ENCODE data around the gene MDC1.
"Not testable (repeated sequence)": the region's sequence is repeated elsewhere in the genome, so short reads cannot be mapped to it uniquely, and the experiment has no call there.

Gene MDC1

DNA sequence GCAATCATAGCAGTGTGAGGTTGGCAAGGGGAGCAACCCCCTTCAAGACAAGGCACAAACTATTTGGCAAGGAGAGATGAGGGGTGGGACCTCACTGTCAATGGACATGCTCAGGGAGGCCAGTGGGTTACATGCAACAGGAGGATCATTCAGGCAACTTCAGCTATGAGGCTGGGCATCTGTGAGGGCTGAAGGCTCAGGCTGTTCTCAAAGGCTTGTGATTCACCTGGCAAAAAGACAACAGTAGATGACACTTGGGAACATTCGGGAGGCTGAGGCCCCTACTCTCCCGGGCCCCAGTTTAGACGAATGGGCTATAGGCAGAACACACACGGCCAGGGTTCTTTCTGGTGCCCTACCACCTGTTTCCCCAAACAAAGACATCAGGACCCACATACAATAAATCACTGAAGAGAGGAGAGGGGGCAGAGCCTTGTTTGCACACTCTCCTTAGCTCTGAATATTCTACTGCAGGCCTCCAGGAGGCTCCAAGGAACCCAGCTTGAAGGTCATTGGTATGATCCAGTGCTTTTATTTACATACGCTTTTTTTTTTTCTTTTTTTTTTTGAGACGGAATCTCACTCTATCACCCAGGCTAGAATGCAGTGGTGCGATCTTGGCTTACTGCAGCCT lies 11.0 kb upstream of the MDC1 start:
- Histone ChIP-seq H3K9ac (ENCODE audit: low read length) (no peak overlapping the region), H3K4me3 (ENCODE audit: low read depth in 1 of 2, low read length in 2 of 2) (no peak overlapping the region), H3K27me3 (ENCODE audit: control insufficient read depth in 1 of 2, insufficient read depth in 2 of 2, low read length in 2 of 2) (no peaks in the 10 kb centered on the region), H3K4me1 (ENCODE audit: insufficient read depth, low read length) (peaks cover 13% of the 10 kb centered on the region), H3K9me3 (ENCODE audit: low read length) (no peaks in the 10 kb centered on the region), H3K27ac (ENCODE audit: low read depth, low read length) (peak overlapping the region; percentile 41), H3K36me3 (ENCODE audit: insufficient read depth, low read length) (peaks cover 85% of the 10 kb centered on the region)

DNA sequence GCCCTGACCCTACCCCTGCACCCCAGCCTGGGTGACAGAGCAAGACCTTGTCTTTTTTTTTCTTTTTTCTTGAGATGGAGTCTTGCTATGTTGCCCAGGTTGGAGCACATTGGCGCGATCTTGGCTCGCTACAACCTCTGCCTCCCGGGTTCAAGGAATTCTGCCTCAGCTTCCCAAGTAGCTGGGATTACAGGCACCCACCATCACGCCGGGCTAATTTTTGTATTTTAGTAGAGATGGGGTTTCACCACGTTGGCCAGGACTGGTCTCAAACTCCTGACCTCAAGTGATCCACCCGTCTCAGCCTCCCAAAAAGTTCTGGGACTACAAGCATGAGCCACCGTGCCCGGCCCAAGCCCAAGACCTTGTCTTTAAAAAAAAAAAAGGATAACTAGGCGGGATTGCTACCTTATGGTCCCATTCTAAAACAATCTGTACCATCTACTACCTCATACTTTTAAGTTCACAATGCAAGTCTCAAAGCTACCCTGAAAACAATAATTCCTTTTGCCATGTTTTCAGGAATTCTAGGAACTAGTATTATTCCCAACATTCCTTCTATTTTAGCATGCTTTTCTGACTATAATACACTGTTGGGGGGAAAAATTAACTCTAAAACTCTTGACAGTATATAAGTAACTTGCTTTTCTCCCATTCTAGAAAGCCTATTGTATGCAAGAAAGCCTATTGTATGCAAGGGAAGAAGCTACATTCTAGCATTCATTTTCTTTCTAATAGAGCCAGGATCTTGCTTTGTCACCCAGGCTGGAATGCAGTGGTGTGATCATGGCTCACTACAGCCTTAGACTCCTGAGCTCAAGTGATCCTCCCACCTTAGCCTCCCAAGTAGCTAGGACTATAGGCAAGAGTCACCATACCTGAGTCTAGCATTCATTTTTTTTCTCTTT lies 9.7 kb upstream of the MDC1 start:
- Histone ChIP-seq H3K4me3 (ENCODE audit: low read depth in 1 of 2, low read length in 2 of 2) (no peak overlapping the region), H3K27me3 (ENCODE audit: control insufficient read depth in 1 of 2, insufficient read depth in 2 of 2, low read length in 2 of 2) (no peaks in the 10 kb centered on the region), H3K36me3 (ENCODE audit: insufficient read depth, low read length) (peaks cover 76% of the 10 kb centered on the region), H3K9me3 (ENCODE audit: low read length) (no peaks in the 10 kb centered on the region), H3K27ac (ENCODE audit: low read depth, low read length) (no peak overlapping the region), H3K4me1 (ENCODE audit: insufficient read depth, low read length) (peaks cover 22% of the 10 kb centered on the region), H3K9ac (ENCODE audit: low read length) (no peak overlapping the region)

DNA sequence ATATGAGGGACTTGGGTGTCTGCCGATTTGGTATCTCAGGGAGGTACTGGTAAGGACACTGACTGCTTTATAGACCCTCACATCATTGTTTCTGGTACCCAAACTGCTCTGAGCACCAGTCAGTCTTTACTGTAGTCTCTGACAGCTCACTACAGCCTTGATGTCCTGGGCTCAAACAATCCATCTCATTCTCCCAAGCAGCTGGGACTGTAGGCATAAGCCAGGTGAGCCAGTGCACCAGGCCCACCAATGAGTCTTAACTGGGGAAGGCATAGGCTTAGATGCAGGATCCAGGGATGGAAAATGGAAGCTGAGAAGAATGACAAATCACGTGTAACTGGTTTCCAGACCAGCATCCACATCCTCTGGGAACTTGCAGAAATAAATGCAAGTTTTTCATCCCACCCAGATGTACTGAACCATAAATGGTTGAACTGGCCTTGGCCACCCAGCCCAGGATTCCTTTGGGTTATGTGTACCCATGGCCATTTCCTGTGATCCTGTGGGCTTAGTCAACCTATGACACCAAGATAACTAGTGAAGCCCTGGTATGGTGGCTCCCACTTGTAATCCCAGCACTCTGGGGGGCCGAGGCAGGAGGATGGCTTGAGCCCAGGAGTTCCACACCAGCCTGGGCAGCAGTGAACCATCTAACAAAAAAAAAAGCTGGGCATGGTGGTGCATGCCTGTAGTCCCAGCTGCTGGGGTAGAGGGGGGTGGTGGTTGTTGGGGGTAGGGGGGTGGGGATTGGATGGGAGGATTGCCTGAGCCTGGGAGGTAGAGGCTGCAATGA lies 8.8 kb upstream of the MDC1 start:
- no peak overlapping the region for H3K9ac ChIP-seq (ENCODE audit: low read length)
- no peaks in the 10 kb centered on the region for H3K9me3 ChIP-seq (ENCODE audit: low read length)
- no peaks in the 10 kb centered on the region for H3K27me3 ChIP-seq (ENCODE audit: control insufficient read depth in 1 of 2, insufficient read depth in 2 of 2, low read length in 2 of 2)
- H3K36me3 ChIP-seq (ENCODE audit: insufficient read depth, low read length): peaks cover 70% of the 10 kb centered on the region
- H3K27ac ChIP-seq (ENCODE audit: low read depth, low read length): no peak overlapping the region
- no peak overlapping the region for H3K4me3 ChIP-seq (ENCODE audit: low read depth in 1 of 2, low read length in 2 of 2)
- peaks cover 21% of the 10 kb centered on the region for H3K4me1 ChIP-seq (ENCODE audit: insufficient read depth, low read length)

DNA sequence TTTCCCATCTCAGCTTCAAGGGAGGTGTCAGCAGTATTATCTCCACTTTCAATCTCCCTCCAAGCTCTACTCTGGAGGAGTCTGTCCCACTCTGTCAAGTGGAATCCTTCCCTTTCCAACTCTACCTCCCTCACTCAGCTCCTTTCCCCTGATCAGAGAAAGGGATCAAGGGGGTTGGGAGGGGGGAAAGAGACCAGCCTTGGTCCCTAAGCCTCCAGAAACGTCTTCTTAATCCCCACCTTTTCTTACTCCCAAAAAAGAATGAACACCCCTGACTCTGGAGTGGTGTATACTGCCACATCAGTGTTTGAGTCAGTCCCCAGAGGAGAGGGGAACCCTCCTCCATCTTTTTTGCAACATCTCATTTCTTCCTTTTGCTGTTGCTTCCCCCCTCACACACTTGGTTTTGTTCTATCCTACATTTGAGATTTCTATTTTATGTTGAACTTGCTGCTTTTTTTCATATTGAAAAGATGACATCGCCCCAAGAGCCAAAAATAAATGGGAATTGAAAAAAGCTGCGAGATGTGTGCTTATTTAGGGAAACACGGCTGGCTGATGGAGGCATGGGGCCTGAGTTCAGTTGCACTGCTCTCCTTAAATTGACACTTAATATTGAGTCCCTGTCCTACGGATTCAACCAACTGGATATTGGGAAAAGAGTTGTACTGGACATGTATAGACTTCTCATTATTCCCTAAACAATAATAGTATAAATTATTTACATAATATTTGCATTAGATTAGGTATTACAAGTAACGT lies 8.0 kb upstream of the MDC1 start:
- no peaks in the 10 kb centered on the region for H3K9me3 ChIP-seq (ENCODE audit: low read length)
- H3K4me3 ChIP-seq (ENCODE audit: low read depth in 1 of 2, low read length in 2 of 2): no peak overlapping the region
- no peak overlapping the region for H3K9ac ChIP-seq (ENCODE audit: low read length)
- H3K36me3 ChIP-seq (ENCODE audit: insufficient read depth, low read length): peaks cover 61% of the 10 kb centered on the region
- peaks cover 15% of the 10 kb centered on the region for H3K4me1 ChIP-seq (ENCODE audit: insufficient read depth, low read length)
- H3K27me3 ChIP-seq (ENCODE audit: control insufficient read depth in 1 of 2, insufficient read depth in 2 of 2, low read length in 2 of 2): no peaks in the 10 kb centered on the region
- H3K27ac ChIP-seq (ENCODE audit: low read depth, low read length): no peak overlapping the region

DNA sequence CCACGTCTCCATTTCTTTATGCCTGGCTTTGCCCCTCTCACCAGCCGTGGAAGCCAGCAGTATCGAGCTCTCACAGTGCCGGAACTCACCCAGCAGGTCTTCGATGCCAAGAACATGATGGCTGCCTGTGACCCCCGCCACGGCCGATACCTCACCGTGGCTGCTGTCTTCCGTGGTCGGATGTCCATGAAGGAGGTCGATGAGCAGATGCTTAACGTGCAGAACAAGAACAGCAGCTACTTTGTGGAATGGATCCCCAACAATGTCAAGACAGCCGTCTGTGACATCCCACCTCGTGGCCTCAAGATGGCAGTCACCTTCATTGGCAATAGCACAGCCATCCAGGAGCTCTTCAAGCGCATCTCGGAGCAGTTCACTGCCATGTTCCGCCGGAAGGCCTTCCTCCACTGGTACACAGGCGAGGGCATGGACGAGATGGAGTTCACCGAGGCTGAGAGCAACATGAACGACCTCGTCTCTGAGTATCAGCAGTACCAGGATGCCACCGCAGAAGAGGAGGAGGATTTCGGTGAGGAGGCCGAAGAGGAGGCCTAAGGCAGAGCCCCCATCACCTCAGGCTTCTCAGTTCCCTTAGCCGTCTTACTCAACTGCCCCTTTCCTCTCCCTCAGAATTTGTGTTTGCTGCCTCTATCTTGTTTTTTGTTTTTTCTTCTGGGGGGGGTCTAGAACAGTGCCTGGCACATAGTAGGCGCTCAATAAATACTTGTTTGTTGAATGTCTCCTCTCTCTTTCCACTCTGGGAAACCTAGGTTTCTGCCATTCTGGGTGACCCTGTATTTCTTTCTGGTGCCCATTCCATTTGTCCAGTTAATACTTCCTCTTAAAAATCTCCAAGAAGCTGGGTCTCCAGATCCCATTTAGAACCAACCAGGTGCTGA lies 7.0 kb upstream of the MDC1 start:
- H3K27me3 ChIP-seq (ENCODE audit: control insufficient read depth in 1 of 2, insufficient read depth in 2 of 2, low read length in 2 of 2); H3K9ac ChIP-seq (ENCODE audit: low read length); H3K27ac ChIP-seq (ENCODE audit: low read depth, low read length); H3K9me3 ChIP-seq (ENCODE audit: low read length); H3K4me3 ChIP-seq (ENCODE audit: low read depth in 1 of 2, low read length in 2 of 2): not testable (repeated sequence)
- H3K4me1 ChIP-seq (ENCODE audit: insufficient read depth, low read length): peaks cover 23% of the 10 kb centered on the region
- H3K36me3 ChIP-seq (ENCODE audit: insufficient read depth, low read length): peaks cover 51% of the 10 kb centered on the region

DNA sequence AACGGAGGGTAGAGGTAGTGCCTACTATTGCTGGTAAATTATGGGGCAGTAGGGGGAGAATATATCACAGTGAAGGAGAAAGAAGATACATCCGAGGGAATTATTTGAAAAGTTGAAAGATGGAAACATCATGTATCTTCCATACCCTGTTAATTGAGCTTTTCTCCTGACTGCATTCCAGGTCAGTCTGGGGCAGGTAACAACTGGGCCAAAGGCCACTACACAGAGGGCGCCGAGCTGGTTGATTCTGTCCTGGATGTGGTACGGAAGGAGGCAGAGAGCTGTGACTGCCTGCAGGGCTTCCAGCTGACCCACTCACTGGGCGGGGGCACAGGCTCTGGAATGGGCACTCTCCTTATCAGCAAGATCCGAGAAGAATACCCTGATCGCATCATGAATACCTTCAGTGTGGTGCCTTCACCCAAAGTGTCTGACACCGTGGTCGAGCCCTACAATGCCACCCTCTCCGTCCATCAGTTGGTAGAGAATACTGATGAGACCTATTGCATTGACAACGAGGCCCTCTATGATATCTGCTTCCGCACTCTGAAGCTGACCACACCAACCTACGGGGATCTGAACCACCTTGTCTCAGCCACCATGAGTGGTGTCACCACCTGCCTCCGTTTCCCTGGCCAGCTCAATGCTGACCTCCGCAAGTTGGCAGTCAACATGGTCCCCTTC lies 6.2 kb upstream of the MDC1 start:
- not testable (repeated sequence) for H3K9ac ChIP-seq (ENCODE audit: low read length); H3K27me3 ChIP-seq (ENCODE audit: control insufficient read depth in 1 of 2, insufficient read depth in 2 of 2, low read length in 2 of 2); H3K27ac ChIP-seq (ENCODE audit: low read depth, low read length); H3K4me3 ChIP-seq (ENCODE audit: low read depth in 1 of 2, low read length in 2 of 2); H3K9me3 ChIP-seq (ENCODE audit: low read length)
- peaks cover 25% of the 10 kb centered on the region for H3K4me1 ChIP-seq (ENCODE audit: insufficient read depth, low read length)
- H3K36me3 ChIP-seq (ENCODE audit: insufficient read depth, low read length): peaks cover 51% of the 10 kb centered on the region

DNA sequence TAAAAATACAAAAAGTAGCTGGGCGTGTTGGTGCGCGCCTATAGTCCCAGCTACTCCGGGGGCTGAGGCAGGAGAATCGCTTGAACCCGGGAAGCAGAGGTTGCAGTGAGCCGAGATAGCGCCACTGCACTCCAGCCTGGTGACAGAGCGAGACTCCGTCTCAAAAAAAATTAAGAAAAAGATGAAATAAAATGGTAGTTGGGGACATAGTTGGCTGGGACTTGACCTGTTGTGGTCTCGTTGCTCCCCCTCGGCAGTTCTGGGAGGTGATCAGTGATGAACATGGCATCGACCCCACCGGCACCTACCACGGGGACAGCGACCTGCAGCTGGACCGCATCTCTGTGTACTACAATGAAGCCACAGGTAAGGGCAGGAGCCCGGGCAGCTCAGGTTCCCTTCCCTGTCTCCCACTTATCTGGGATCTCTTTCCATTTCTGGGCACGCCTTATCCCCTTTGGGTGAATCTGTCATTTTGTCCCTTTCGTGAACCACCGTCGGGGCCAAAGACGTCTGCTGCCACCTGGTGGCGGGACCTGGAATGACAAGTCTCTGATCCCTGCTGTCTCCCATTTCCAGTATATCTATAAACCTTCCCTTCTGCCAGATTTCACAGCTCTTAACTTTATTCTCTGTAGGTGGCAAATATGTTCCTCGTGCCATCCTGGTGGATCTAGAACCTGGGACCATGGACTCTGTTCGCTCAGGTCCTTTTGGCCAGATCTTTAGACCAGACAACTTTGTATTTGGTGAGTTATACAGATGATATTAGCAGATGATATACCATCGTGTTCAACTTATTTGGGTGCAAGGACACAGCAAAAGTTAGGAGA lies 5.4 kb upstream of the MDC1 start:
- H3K27ac ChIP-seq (ENCODE audit: low read depth, low read length): peak overlapping the region; percentile 97
- no peak overlapping the region for H3K9ac ChIP-seq (ENCODE audit: low read length)
- peaks cover 25% of the 10 kb centered on the region for H3K4me1 ChIP-seq (ENCODE audit: insufficient read depth, low read length)
- no peaks in the 10 kb centered on the region for H3K9me3 ChIP-seq (ENCODE audit: low read length)
- H3K36me3 ChIP-seq (ENCODE audit: insufficient read depth, low read length): peaks cover 44% of the 10 kb centered on the region
- no peaks in the 10 kb centered on the region for H3K27me3 ChIP-seq (ENCODE audit: control insufficient read depth in 1 of 2, insufficient read depth in 2 of 2, low read length in 2 of 2)
- peak overlapping the region in 1 of 2 donors; percentile 84 for H3K4me3 ChIP-seq (ENCODE audit: low read depth in 1 of 2, low read length in 2 of 2)

DNA sequence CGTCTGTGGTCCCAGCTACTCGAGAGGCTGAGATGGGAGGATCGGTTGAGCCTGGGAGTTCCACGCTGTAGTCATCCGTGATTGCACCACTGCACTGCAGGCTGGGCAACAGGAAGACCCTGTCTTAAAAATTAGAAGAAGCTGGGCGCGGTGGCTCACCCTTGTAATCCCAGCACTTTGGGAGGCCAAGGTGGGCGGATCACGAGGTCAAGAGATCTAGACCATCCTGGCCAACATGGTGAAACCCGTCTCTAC lies 4.9 kb upstream of the MDC1 start:
- not testable (repeated sequence) for H3K27me3 ChIP-seq (ENCODE audit: control insufficient read depth in 1 of 2, insufficient read depth in 2 of 2, low read length in 2 of 2); H3K9me3 ChIP-seq (ENCODE audit: low read length)
- H3K4me3 ChIP-seq (ENCODE audit: low read depth in 1 of 2, low read length in 2 of 2): peak overlapping the region; percentile 78 to 84
- peaks cover 25% of the 10 kb centered on the region for H3K4me1 ChIP-seq (ENCODE audit: insufficient read depth, low read length)
- peaks cover 38% of the 10 kb centered on the region for H3K36me3 ChIP-seq (ENCODE audit: insufficient read depth, low read length)
- peak overlapping the region; percentile 97 for H3K27ac ChIP-seq (ENCODE audit: low read depth, low read length)
- peak overlapping the region; percentile 61 for H3K9ac ChIP-seq (ENCODE audit: low read length)

DNA sequence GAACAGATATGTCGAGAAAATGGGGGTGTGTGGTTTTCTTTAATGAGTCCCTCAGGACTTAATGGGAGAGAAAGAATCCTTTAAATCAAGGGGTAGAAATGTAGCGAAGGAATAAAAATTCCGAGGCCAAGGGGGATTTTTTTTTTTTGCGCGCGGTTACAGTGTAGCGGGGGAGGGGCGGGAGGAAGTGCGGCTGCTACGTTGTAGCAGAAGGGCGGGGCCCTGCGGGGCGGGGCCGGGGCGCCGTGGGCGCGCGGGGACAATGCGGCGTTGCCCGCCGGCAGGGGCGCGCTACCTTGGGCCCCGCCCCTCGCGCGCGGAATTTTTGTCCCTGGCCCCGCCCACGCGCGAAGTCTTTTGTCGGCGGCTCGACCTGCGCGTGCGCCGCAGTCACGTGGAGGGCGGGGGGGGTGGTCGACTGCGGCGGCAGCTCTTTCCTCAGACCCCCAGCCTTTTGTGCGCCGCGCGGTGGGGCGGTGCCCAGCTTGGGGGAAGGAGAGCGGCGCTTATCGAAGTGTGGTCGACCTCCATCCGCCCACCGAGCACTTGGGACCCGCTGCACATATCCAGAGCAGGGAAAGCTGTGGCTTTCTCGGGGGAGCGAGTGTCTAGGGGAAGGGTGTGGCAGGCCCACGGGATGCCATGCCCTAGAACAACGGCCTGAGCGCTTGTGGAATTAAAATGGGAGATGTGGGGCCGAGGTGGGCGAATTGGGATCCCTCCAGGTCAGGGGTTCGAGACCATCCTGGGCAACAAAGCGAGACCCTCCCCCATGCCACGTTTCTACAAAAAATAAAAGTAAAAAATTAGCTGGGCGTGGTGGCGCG lies 4.3 kb upstream of the MDC1 start:
- Histone ChIP-seq H3K4me3 (ENCODE audit: low read depth in 1 of 2, low read length in 2 of 2) (peak overlapping the region; percentile 80 to 96), H3K27ac (ENCODE audit: low read depth, low read length) (peak overlapping the region; percentile 97), H3K9me3 (ENCODE audit: low read length) (no peaks in the 10 kb centered on the region), H3K36me3 (ENCODE audit: insufficient read depth, low read length) (peaks cover 33% of the 10 kb centered on the region), H3K27me3 (ENCODE audit: control insufficient read depth in 1 of 2, insufficient read depth in 2 of 2, low read length in 2 of 2) (no peaks in the 10 kb centered on the region), H3K9ac (ENCODE audit: low read length) (peak overlapping the region; percentile 98), H3K4me1 (ENCODE audit: insufficient read depth, low read length) (peaks cover 28% of the 10 kb centered on the region)

All from muscle layer of colon (tissue), 2 donors.